ENCODE measurements around the gene GPR142. TPM values are rescaled to one million over a fixed set of nuclear protein-coding genes. Genes with fewer than 3 reads are reported as not detected.

The GPR142 gene
- total RNA-seq (2014; rRNA removed; shearing (Covaris generic)) = not detected in 2 replicates

- DNase-seq (ENCODE audit: low read depth) = no peak
Observed at GRCh38 chr17:74367206-74367605, at the start of gene GPR142. TSS of gene GPR142 (plus strand) at chr17:74367506. CDS start at chr17:74369541, 2,035 bp downstream.

GRCh38 chr17:74318391-74318790 is 48.9 kb upstream of the GPR142 start:
- no peak for DNase-seq (ENCODE audit: low read depth)

DNA sequence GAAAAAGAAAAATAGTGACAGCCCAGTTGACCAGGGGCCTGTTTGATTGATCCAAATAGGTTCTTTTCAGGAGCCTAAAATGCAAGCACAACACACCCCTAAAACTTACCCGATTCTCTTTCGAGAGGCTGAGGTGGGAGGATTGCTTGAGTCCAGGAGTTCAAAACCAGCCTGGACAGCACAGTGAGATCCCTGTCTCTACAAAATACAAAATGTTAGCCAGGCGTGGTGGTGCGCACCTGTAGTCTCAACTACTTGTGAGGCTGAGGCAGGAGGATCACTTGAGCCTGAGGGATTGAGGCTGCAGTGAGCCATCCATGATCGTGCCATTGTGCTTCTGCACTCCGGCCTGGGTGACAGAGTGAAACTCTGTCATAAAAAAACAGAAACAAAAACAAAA is 42.8 kb upstream of the GPR142 start:
- DNase-seq (ENCODE audit: low read depth) = no peak

DNA sequence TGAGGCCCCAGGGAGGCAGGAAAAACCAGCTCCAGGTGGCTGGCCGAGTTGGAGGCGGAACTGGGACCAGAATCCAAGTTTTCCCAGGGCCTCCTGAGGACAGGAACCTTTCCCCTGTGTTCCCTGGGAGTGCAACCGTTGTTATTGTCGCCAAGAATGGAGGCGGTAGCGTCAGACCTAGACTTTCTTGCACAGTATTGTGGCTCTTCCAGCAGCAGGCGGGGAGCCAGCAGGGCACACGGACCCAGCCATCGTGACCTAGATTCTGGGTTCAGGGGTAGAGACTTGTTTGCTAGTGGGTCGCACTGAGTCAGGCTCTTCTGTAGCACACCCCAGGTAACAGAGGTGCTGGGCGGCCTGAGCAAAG is 41.9 kb upstream of the GPR142 start:
- no peak for DNase-seq (ENCODE audit: low read depth)

DNA sequence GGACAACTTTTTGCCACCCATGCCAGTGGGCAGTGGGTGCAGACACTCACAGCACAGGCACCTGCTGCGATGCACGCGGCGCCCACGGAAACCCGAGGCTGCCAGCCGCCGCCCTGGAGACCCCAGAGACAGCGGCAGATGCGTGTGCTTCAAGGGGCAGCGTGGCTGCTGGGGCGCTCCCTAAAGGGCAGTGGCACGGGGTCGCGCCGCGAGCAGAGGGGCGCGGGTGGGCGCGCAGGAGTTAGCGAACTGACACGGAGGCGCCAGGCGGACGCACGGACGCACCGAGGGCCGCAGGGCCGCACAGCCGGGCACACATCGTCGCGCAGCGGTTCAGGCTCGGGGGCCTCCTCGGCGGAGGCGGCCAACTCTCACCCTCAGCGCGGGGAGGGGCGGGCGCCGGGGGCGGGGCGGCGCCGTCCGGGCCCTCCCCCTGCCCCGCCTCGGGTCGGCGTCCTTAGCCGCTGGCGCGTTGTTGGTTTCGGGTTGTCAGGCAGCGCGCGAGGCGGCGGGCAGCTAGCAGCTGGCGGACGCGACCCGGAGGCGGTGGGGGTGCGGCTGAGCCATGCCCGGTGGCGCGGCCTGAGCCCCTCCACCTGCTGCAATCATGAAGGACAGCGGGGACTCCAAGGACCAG is 41.4 kb upstream of the GPR142 start, which contains the start of gene KIF19:
Gene KIF19 (plus strand): TSS at position 484 of the 637 bp plus-strand sequence. CDS start 124 bp downstream, at position 608.
- DNase-seq (ENCODE audit: low read depth) = no peak

GRCh38 chr17:74326506-74326905 is 40.8 kb upstream of the GPR142 start:
- DNase-seq (ENCODE audit: low read depth) = no peak

DNA sequence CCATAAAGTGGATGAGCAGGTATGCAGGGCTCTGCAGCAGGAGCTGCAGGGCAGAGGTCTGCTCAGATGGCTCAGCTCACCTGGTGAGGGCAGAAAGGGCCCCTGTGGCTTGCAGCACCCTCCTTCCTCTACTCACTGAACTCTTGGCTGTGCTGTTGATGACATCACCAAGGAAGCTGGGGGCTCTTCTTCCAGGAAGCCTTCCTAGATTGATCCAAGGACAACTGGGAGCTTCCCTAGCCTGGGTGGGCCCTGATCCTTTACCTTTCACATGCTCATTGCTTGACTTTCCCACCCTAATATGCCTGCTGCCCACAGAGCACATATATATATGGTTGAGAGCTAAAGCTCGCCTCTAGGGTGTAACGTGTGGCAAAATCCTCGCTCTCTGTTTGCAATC is 38.8 kb upstream of the GPR142 start:
- no peak for DNase-seq (ENCODE audit: low read depth)

- DNase-seq (ENCODE audit: low read depth) = no peak
Observed at GRCh38 chr17:74329378-74329777, 37.9 kb upstream of the GPR142 start.

DNA sequence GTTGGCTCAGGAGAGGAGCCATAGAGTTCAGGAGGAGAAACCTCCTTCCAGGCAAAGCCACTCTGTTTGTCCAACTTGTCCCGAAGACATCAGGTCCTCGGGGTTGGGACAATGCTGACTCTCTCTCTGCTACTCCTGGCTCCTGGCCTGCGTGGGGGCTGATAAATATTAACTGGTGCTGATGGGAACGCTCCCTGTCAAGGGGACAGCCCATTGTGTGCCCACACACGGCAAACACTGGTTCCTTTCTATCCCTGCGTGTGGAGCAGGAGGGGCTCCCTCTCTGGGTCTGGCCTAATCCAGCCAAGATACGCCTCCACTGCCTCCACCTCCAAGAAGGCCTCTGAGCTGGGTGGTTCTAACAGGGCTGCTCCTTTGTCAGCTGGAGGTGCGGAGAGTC is 36.9 kb upstream of the GPR142 start:
- DNase-seq (ENCODE audit: low read depth) = no peak

DNA sequence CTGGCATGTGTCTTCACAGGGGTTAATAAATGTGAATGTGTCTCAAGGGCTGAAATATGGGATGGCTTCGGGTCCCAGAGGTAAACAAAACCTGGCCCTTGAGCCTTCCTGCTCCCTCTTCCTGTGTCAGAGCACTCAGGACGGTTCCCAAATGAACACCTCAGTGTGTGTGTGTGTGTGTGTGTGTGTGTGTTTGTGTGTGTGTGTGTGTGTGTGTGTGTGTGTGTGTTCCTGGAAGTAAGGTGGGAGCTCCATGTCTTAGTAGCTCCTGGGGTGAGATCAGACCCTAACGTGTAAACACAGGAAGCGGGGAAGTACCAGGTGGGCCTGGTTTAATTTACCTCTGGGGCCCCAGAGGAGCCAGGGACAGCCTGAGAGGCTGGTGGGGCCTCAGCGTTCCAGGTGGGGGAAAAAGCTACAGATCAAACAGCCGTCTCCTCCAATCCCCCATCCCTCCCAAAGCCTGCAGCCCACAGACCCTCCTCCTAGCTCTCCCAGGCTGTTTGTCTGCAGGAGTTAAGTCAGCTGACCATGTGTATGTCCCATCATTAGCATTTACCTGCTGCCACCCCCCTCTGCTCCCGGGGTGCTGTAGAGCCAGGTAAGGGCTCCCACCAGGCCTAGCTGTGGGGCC is 35.2 kb upstream of the GPR142 start:
- DNase-seq (ENCODE audit: low read depth) = no peak

- DNase-seq (ENCODE audit: low read depth) = no peak
Observed at GRCh38 chr17:74332763-74333283, 34.5 kb upstream of the GPR142 start.

GRCh38 chr17:74334393-74335039 is 32.8 kb upstream of the GPR142 start:
- no peak for DNase-seq (ENCODE audit: low read depth)

- no peak for DNase-seq (ENCODE audit: low read depth)
Observed at GRCh38 chr17:74335529-74336062, 31.7 kb upstream of the GPR142 start.

GRCh38 chr17:74336307-74336706 is 31.0 kb upstream of the GPR142 start:
- no peak for DNase-seq (ENCODE audit: low read depth)

GRCh38 chr17:74337834-74338500 is 29.3 kb upstream of the GPR142 start:
- DNase-seq (ENCODE audit: low read depth) = no peak

DNA sequence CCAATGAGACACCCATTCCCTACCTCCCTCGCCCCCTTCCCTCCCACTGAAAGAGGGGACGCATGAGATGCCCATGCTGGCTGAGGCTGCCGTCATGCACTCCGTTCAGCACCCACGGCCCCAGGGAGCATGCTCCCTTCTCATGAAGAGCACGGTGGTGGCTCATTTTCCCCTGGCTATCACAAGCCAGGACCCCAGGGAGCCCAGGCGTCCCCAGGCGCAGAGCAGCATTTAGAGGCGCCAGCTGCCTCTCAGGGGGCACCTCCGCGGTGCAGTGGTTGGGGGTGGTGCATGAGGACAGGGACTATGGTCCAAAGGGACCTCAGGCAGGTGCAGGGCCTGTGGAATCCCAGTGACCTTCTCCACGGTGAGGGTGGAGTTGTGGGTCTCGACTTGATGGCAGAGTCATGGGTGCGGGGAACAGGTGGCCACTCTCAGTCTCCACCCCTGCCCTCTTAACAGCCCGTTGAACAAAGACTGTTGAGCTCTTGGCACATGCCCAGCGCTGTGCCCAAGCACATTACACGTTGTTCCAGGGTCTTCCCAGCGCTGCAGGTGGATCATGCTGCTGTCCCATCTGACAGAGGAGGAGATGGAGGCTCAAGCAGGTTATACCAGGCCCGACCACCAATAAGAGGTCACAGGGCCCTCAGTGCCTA is 27.6 kb upstream of the GPR142 start:
- no peak for DNase-seq (ENCODE audit: low read depth)

DNA sequence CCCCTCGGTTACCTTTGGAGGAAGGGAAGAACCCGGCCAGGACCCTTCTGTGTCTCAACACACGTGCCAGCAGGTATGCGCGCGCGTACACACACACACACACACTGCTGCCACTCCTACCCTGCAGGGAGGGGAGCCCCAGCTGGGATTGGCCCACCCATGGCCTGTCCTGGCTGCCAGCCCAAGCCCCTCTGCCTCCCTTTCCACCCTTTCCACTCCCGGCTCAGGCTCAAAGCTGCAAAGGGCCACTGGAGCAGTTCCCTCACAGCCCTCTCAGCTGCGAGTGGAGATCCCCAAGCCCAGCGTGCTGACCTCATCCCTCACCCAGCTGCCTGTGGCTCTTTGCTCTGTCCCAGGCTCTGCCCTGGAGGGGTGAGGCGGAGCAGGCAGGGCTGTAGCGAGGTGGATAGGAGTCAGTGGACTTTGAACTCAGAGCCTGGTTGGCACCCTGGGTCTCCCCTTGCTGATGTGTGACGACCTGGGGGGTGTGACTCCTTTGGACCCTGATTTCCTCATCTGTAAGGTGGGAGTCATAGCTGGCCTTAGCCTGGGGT is 26.8 kb upstream of the GPR142 start:
- DNase-seq (ENCODE audit: low read depth) = peak; percentile 19

DNA sequence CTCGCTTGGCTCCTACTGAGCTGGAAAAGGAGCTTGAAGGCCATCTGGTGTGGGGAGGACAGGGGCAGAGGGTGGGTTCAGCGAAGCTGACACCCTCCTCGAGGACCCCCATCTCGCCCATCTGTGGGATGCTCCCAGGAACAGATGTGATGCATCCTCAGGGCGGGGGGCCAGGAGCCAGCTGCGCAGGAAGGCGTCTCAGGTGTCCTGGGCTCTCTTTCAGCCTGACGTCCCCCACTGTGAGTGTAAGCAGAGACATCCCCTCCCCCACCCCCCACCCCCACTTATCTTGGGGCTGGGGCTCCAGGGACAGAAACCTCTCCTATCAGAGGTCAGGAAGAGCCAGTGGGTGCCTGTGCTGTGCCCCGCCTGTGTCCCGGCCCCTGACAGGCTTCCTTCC is 25.1 kb upstream of the GPR142 start:
- no peak for DNase-seq (ENCODE audit: low read depth)

GRCh38 chr17:74343121-74343520 is 24.2 kb upstream of the GPR142 start:
- DNase-seq (ENCODE audit: low read depth) = no peak

- no peak for DNase-seq (ENCODE audit: low read depth)
Observed at GRCh38 chr17:74343526-74344284, 23.6 kb upstream of the GPR142 start.

Measured in M059J (cell line).